Subcutaneous adipose tissue (tissue), 4 donors: ENCODE measurements around the gene KCTD13. TPM values are rescaled to one million over a fixed set of nuclear protein-coding genes. Genes with fewer than 3 reads are reported as not detected.

Source experiments
- CTCF ChIP-seq: fragments of 450-650 bp; IDR thresholded peaks from one replicate; pipeline ENCODE4 v1.5.1; 2016; ENCODE audit warnings: low read depth, mild to moderate bottlenecking, control low read depth, antibody characterized with exemption, moderate library complexity
- total RNA-seq, 4 donors: library from RNA; depleted of rRNA; stranded (reverse); fragments of >200 nt; gene quantifications; one replicate each; pipeline ENCODE4 v1.1.0, GENCODE V29; 2016

Gene KCTD13
- total RNA-seq, 4 donors from 2014 or later, result 5.4 to 26.2 (median 23.3) TPM

GRCh38 chr16:29896841-29897240, 29.2 kb downstream of the KCTD13 start:
- no peak for TF ChIP-seq CTCF

GRCh38 chr16:29894352-29894751, 31.7 kb downstream of the KCTD13 start:
- TF ChIP-seq CTCF, result no peak

- no peak for TF ChIP-seq CTCF
Observed at GRCh38 chr16:29893553-29893952, 32.5 kb downstream of the KCTD13 start.

GRCh38 chr16:29892458-29892813, 33.6 kb downstream of the KCTD13 start:
- TF ChIP-seq CTCF, result no peak

GRCh38 chr16:29891525-29892457, 34.2 kb downstream of the KCTD13 start:
- TF ChIP-seq CTCF, result no peak

- no peak for TF ChIP-seq CTCF
Observed at GRCh38 chr16:29883987-29884386, 42.0 kb downstream of the KCTD13 start.

- no peak for TF ChIP-seq CTCF
Observed at GRCh38 chr16:29881050-29881449, 45.0 kb downstream of the KCTD13 start.
